ENCODE results near the gene SLC25A26.

GRCh38 chr3:66379565-66379964 is 158.8 kb downstream of the SLC25A26 start:
- no peak for TF ChIP-seq CTCF (IDR thresholded peaks at IDR 0.05)
- no peak for TF ChIP-seq POLR2AphosphoS5 (IDR thresholded peaks at IDR 0.05; ENCODE audit: low read depth, low read length)
- no peak for TF ChIP-seq REST (IDR thresholded peaks at IDR 0.05; ENCODE audit: insufficient read depth in 1 of 2, low read depth in 2 of 2, low read length in 1 of 2)
